Measurements from ENCODE around the gene ISM2. TPM values are rescaled to one million over a fixed set of nuclear protein-coding genes. Genes with fewer than 3 reads are reported as not detected.
A peak's percentile ranks its signal among the peaks of the same experiment; 100 is the strongest.

Gene ISM2
- total and polyA plus RNA-seq, 2 donors = 0.05 to 0.18 TPM

- Histone ChIP-seq H3K27ac (ENCODE audit: low read depth in 1 of 2, low read length in 1 of 2) (no peak overlapping the region), H3K4me3 (ENCODE audit: low read length in 2 of 2) (no peak overlapping the region), H3K9me3 (ENCODE audit: control insufficient read depth in 2 of 2, insufficient read depth in 1 of 2, low read length in 1 of 2) (no peaks in the 10 kb centered on the region), H3K4me1 (ENCODE audit: control insufficient read depth in 2 of 2, insufficient read depth in 2 of 2, low read length in 2 of 2) (no peaks in the 10 kb centered on the region), H3K27me3 (ENCODE audit: control insufficient read depth in 2 of 2, insufficient read depth in 1 of 2, low read length in 1 of 2) (no peaks in the 10 kb centered on the region), H3K36me3 (ENCODE audit: control insufficient read depth in 2 of 2, insufficient read depth in 2 of 2, low read length in 1 of 2) (peaks cover 8 to 24% of the 10 kb centered on the region in 2 donors)
- no peak for DNase-seq (ENCODE audit: low read depth in 6 of 9, low spot score in 9 of 9)
- 99% methylated on average over 8 of the region's 8 CpGs for WGBS
These were observed 13.0 kb upstream of the ISM2 start for GRCh38 chr14:77511486-77512162.

- 98% methylated on average over 4 of the region's 4 CpGs for WGBS
These were observed 10.8 kb upstream of the ISM2 start for GRCh38 chr14:77509366-77509765.

GRCh38 chr14:77508876-77509275 lies 10.3 kb upstream of the ISM2 start:
- Histone ChIP-seq H3K36me3 (ENCODE audit: control insufficient read depth in 2 of 2, insufficient read depth in 2 of 2, low read length in 1 of 2) (peaks cover 8 to 19% of the 10 kb centered on the region in 2 donors), H3K4me3 (ENCODE audit: low read length in 2 of 2) (no peak overlapping the region), H3K9me3 (ENCODE audit: control insufficient read depth in 2 of 2, insufficient read depth in 1 of 2, low read length in 1 of 2) (no peaks in the 10 kb centered on the region), H3K27me3 (ENCODE audit: control insufficient read depth in 2 of 2, insufficient read depth in 1 of 2, low read length in 1 of 2) (no peaks in the 10 kb centered on the region), H3K4me1 (ENCODE audit: control insufficient read depth in 2 of 2, insufficient read depth in 2 of 2, low read length in 2 of 2) (no peaks in the 10 kb centered on the region), H3K27ac (ENCODE audit: low read depth in 1 of 2, low read length in 1 of 2) (no peak overlapping the region)
- DNase-seq (ENCODE audit: low read depth in 6 of 9, low spot score in 9 of 9) = no peak
- 99% methylated on average over 3 of the region's 3 CpGs for WGBS

More at GRCh38 chr14:77509366-77509765, 10.8 kb upstream of the ISM2 start:
- Histone ChIP-seq H3K36me3 (ENCODE audit: control insufficient read depth in 2 of 2, insufficient read depth in 2 of 2, low read length in 1 of 2) (peaks cover 8 to 21% of the 10 kb centered on the region in 2 donors), H3K4me1 (ENCODE audit: control insufficient read depth in 2 of 2, insufficient read depth in 2 of 2, low read length in 2 of 2) (no peaks in the 10 kb centered on the region), H3K27me3 (ENCODE audit: control insufficient read depth in 2 of 2, insufficient read depth in 1 of 2, low read length in 1 of 2) (no peaks in the 10 kb centered on the region), H3K27ac (ENCODE audit: low read depth in 1 of 2, low read length in 1 of 2) (no peak overlapping the region), H3K9me3 (ENCODE audit: control insufficient read depth in 2 of 2, insufficient read depth in 1 of 2, low read length in 1 of 2) (no peaks in the 10 kb centered on the region), H3K4me3 (ENCODE audit: low read length in 2 of 2) (no peak overlapping the region)
- DNase-seq (ENCODE audit: low read depth in 6 of 9, low spot score in 9 of 9) = no peak

- 94% methylated on average over 4 of the region's 4 CpGs for WGBS
- no peaks in the 10 kb centered on the region for H3K4me1 ChIP-seq (ENCODE audit: control insufficient read depth in 2 of 2, insufficient read depth in 2 of 2, low read length in 2 of 2)
- no peak overlapping the region for H3K4me3 ChIP-seq (ENCODE audit: low read length in 2 of 2)
- no peaks in the 10 kb centered on the region for H3K9me3 ChIP-seq (ENCODE audit: control insufficient read depth in 2 of 2, insufficient read depth in 1 of 2, low read length in 1 of 2)
- no peaks in the 10 kb centered on the region for H3K27me3 ChIP-seq (ENCODE audit: control insufficient read depth in 2 of 2, insufficient read depth in 1 of 2, low read length in 1 of 2)
- DNase-seq (ENCODE audit: low read depth in 6 of 9, low spot score in 9 of 9) = no peak
- no peak overlapping the region for H3K27ac ChIP-seq (ENCODE audit: low read depth in 1 of 2, low read length in 1 of 2)
- peaks cover 8 to 19% of the 10 kb centered on the region in 2 donors for H3K36me3 ChIP-seq (ENCODE audit: control insufficient read depth in 2 of 2, insufficient read depth in 2 of 2, low read length in 1 of 2)
These were observed 9.6 kb upstream of the ISM2 start for GRCh38 chr14:77508249-77508648.

- Histone ChIP-seq H3K4me3 (ENCODE audit: low read length in 2 of 2) (no peak overlapping the region), H3K4me1 (ENCODE audit: control insufficient read depth in 2 of 2, insufficient read depth in 2 of 2, low read length in 2 of 2) (no peaks in the 10 kb centered on the region), H3K27me3 (ENCODE audit: control insufficient read depth in 2 of 2, insufficient read depth in 1 of 2, low read length in 1 of 2) (no peaks in the 10 kb centered on the region), H3K36me3 (ENCODE audit: control insufficient read depth in 2 of 2, insufficient read depth in 2 of 2, low read length in 1 of 2) (peaks cover 8 to 19% of the 10 kb centered on the region in 2 donors), H3K27ac (ENCODE audit: low read depth in 1 of 2, low read length in 1 of 2) (no peak overlapping the region), H3K9me3 (ENCODE audit: control insufficient read depth in 2 of 2, insufficient read depth in 1 of 2, low read length in 1 of 2) (no peaks in the 10 kb centered on the region)
- no peak for DNase-seq (ENCODE audit: low read depth in 6 of 9, low spot score in 9 of 9)
- WGBS = 99% methylated on average over 3 of the region's 3 CpGs
These were observed 9.1 kb upstream of the ISM2 start for GRCh38 chr14:77507762-77508161.

- Histone ChIP-seq H3K27ac (ENCODE audit: low read depth in 1 of 2, low read length in 1 of 2) (no peak overlapping the region), H3K9me3 (ENCODE audit: control insufficient read depth in 2 of 2, insufficient read depth in 1 of 2, low read length in 1 of 2) (no peaks in the 10 kb centered on the region), H3K4me1 (ENCODE audit: control insufficient read depth in 2 of 2, insufficient read depth in 2 of 2, low read length in 2 of 2) (no peaks in the 10 kb centered on the region), H3K4me3 (ENCODE audit: low read length in 2 of 2) (no peak overlapping the region), H3K27me3 (ENCODE audit: control insufficient read depth in 2 of 2, insufficient read depth in 1 of 2, low read length in 1 of 2) (peaks cover 5 to 10% of the 10 kb centered on the region in 2 donors), H3K36me3 (ENCODE audit: control insufficient read depth in 2 of 2, insufficient read depth in 2 of 2, low read length in 1 of 2) (peaks cover 0 to 2% of the 10 kb centered on the region in 2 donors)
- no peak for DNase-seq (ENCODE audit: low read depth in 6 of 9, low spot score in 9 of 9)
- WGBS = 84% methylated on average over 4 of the region's 4 CpGs
These were observed 6.4 kb upstream of the ISM2 start for GRCh38 chr14:77505031-77505430.

GRCh38 chr14:77503138-77503537 lies 4.5 kb upstream of the ISM2 start:
- WGBS = 99% methylated on average over 5 of the region's 5 CpGs
- no peaks in the 10 kb centered on the region for H3K36me3 ChIP-seq (ENCODE audit: control insufficient read depth in 2 of 2, insufficient read depth in 2 of 2, low read length in 1 of 2)
- peaks cover 24 to 29% of the 10 kb centered on the region in 2 donors for H3K27me3 ChIP-seq (ENCODE audit: control insufficient read depth in 2 of 2, insufficient read depth in 1 of 2, low read length in 1 of 2)
- H3K4me3 ChIP-seq (ENCODE audit: low read length in 2 of 2) = no peak overlapping the region
- H3K4me1 ChIP-seq (ENCODE audit: control insufficient read depth in 2 of 2, insufficient read depth in 2 of 2, low read length in 2 of 2) = peaks cover 4 to 6% of the 10 kb centered on the region in 2 donors
- H3K27ac ChIP-seq (ENCODE audit: low read depth in 1 of 2, low read length in 1 of 2) = no peak overlapping the region
- H3K9me3 ChIP-seq (ENCODE audit: control insufficient read depth in 2 of 2, insufficient read depth in 1 of 2, low read length in 1 of 2) = no peaks in the 10 kb centered on the region
- DNase-seq (ENCODE audit: low read depth in 6 of 9, low spot score in 9 of 9) = no peak

- peaks cover 30 to 37% of the 10 kb centered on the region in 2 donors for H3K27me3 ChIP-seq (ENCODE audit: control insufficient read depth in 2 of 2, insufficient read depth in 1 of 2, low read length in 1 of 2)
- H3K4me3 ChIP-seq (ENCODE audit: low read length in 2 of 2) = no peak overlapping the region
- WGBS = 90% methylated on average over 11 of the region's 11 CpGs
- H3K27ac ChIP-seq (ENCODE audit: low read depth in 1 of 2, low read length in 1 of 2) = no peak overlapping the region
- DNase-seq (ENCODE audit: low read depth in 6 of 9, low spot score in 9 of 9) = no peak
- no peaks in the 10 kb centered on the region for H3K9me3 ChIP-seq (ENCODE audit: control insufficient read depth in 2 of 2, insufficient read depth in 1 of 2, low read length in 1 of 2)
- H3K36me3 ChIP-seq (ENCODE audit: control insufficient read depth in 2 of 2, insufficient read depth in 2 of 2, low read length in 1 of 2) = no peaks in the 10 kb centered on the region
- peaks cover 4 to 10% of the 10 kb centered on the region in 2 donors for H3K4me1 ChIP-seq (ENCODE audit: control insufficient read depth in 2 of 2, insufficient read depth in 2 of 2, low read length in 2 of 2)
These were observed 3.6 kb upstream of the ISM2 start for GRCh38 chr14:77502109-77502782.

GRCh38 chr14:77498984-77499527 lies 440 bp upstream of the ISM2 start:
- Histone ChIP-seq H3K27me3 (ENCODE audit: control insufficient read depth in 2 of 2, insufficient read depth in 1 of 2, low read length in 1 of 2) (peaks cover 33 to 45% of the 10 kb centered on the region in 2 donors), H3K4me3 (ENCODE audit: low read length in 2 of 2) (peak overlapping the region in 1 of 2 donors; percentile 53), H3K9me3 (ENCODE audit: control insufficient read depth in 2 of 2, insufficient read depth in 1 of 2, low read length in 1 of 2) (no peaks in the 10 kb centered on the region), H3K4me1 (ENCODE audit: control insufficient read depth in 2 of 2, insufficient read depth in 2 of 2, low read length in 2 of 2) (peaks cover 4 to 10% of the 10 kb centered on the region in 2 donors), H3K27ac (ENCODE audit: low read depth in 1 of 2, low read length in 1 of 2) (no peak overlapping the region), H3K36me3 (ENCODE audit: control insufficient read depth in 2 of 2, insufficient read depth in 2 of 2, low read length in 1 of 2) (no peaks in the 10 kb centered on the region)
- 5% methylated on average over 53 of the region's 53 CpGs for WGBS
- DNase-seq (ENCODE audit: low read depth in 6 of 9, low spot score in 9 of 9) = peak in 1 of 9 donors; percentile 8
